ENCODE measurements around the gene SPAG9. TPM values are rescaled to one million over a fixed set of nuclear protein-coding genes. Genes with fewer than 3 reads are reported as not detected.

SPAG9 gene
- total RNA-seq, 2 donors from 2014 or later: 77.0 to 85.8 TPM

- no peak overlapping the region for H3K4me3 Mint-ChIP-seq
- peaks cover 12% of the 10 kb centered on the region for H3K4me1 Mint-ChIP-seq
- no peak for DNase-seq
- H3K36me3 Mint-ChIP-seq (ENCODE audit: low read depth): peaks cover 20% of the 10 kb centered on the region
- no peaks in the 10 kb centered on the region for H3K9me3 ChIP-seq (ENCODE audit: control insufficient read depth, low read length, poor library complexity, severe bottlenecking)
- no peak overlapping the region for H3K27ac Mint-ChIP-seq
- H3K27me3 Mint-ChIP-seq: no peaks in the 10 kb centered on the region
- ATAC-seq: no peak
Observed at GRCh38 chr17:50973557-50974494, 146.8 kb downstream of the SPAG9 start.

GRCh38 chr17:50972577-50972976 lies 148.1 kb downstream of the SPAG9 start:
- Mint-ChIP-seq H3K36me3 (ENCODE audit: low read depth) (peaks cover 12% of the 10 kb centered on the region), H3K4me3 (no peak overlapping the region), H3K4me1 (peaks cover 6% of the 10 kb centered on the region), H3K27me3 (no peaks in the 10 kb centered on the region), H3K27ac (peak overlapping the region; percentile 19)
- DNase-seq: no peak
- ATAC-seq: no peak
- H3K9me3 ChIP-seq (ENCODE audit: control insufficient read depth, low read length, poor library complexity, severe bottlenecking): no peaks in the 10 kb centered on the region

DNA sequence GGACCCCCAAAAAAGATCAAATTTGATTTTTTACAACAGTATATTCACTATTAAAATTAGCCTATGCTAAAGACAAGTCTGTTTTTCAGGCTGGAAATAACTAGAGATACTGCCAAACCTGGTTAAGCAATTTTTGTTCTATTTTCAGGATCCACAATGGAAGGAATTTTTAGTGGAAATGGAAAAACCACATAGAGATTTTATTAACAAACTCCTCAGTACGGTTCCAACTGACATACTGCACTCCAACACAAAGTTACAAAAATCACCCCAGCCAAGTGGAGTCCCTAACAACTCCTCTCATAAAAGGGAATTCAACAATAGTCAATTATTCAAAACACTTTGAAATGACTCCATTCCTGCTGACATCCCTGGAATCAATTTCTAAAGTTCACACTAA lies 152.9 kb downstream of the SPAG9 start:
- H3K4me3 Mint-ChIP-seq: no peak overlapping the region
- H3K36me3 Mint-ChIP-seq (ENCODE audit: low read depth): peaks cover 3% of the 10 kb centered on the region
- H3K27me3 Mint-ChIP-seq: no peaks in the 10 kb centered on the region
- H3K27ac Mint-ChIP-seq: peak overlapping the region; percentile 29
- no peak for DNase-seq
- no peak for ATAC-seq
- no peaks in the 10 kb centered on the region for H3K9me3 ChIP-seq (ENCODE audit: control insufficient read depth, low read length, poor library complexity, severe bottlenecking)
- H3K4me1 Mint-ChIP-seq: peaks cover 3% of the 10 kb centered on the region

GRCh38 chr17:50966163-50966666 lies 154.5 kb downstream of the SPAG9 start:
- ATAC-seq: no peak
- H3K9me3 ChIP-seq (ENCODE audit: control insufficient read depth, low read length, poor library complexity, severe bottlenecking): no peaks in the 10 kb centered on the region
- H3K27me3 Mint-ChIP-seq: no peaks in the 10 kb centered on the region

DNA sequence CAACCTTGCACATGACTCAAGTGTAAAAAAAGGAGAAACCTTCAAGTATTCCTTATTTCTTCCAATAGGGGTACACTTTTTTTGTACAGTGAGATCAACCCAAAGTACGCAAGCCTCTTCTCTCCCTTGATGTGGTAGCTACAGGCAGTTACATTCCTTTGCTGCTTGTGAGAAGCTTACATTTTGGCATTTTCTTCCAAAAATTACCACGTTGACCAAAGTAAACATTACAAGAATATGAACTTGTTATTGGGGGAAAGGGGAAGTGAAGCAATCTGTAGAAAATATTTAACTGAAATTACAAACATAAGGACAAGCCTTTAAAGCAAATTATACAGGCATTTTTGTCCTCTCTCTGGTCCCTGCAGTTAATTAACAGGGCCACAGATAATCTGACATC lies 157.5 kb downstream of the SPAG9 start:
- no peaks in the 10 kb centered on the region for H3K9me3 ChIP-seq (ENCODE audit: control insufficient read depth, low read length, poor library complexity, severe bottlenecking)
- H3K4me3 Mint-ChIP-seq: no peak overlapping the region
- H3K27me3 Mint-ChIP-seq: no peaks in the 10 kb centered on the region
- H3K27ac Mint-ChIP-seq: peak overlapping the region; percentile 11
- H3K4me1 Mint-ChIP-seq: peaks cover 3% of the 10 kb centered on the region
- DNase-seq: no peak
- no peaks in the 10 kb centered on the region for H3K36me3 Mint-ChIP-seq (ENCODE audit: low read depth)
- ATAC-seq: no peak

More at GRCh38 chr17:50966163-50966666, 154.5 kb downstream of the SPAG9 start:
- peak overlapping the region; percentile 2 for H3K27ac Mint-ChIP-seq
- H3K36me3 Mint-ChIP-seq (ENCODE audit: low read depth): peaks cover 3% of the 10 kb centered on the region
- H3K4me1 Mint-ChIP-seq: peaks cover 3% of the 10 kb centered on the region
- DNase-seq: no peak
- H3K4me3 Mint-ChIP-seq: no peak overlapping the region

DNA sequence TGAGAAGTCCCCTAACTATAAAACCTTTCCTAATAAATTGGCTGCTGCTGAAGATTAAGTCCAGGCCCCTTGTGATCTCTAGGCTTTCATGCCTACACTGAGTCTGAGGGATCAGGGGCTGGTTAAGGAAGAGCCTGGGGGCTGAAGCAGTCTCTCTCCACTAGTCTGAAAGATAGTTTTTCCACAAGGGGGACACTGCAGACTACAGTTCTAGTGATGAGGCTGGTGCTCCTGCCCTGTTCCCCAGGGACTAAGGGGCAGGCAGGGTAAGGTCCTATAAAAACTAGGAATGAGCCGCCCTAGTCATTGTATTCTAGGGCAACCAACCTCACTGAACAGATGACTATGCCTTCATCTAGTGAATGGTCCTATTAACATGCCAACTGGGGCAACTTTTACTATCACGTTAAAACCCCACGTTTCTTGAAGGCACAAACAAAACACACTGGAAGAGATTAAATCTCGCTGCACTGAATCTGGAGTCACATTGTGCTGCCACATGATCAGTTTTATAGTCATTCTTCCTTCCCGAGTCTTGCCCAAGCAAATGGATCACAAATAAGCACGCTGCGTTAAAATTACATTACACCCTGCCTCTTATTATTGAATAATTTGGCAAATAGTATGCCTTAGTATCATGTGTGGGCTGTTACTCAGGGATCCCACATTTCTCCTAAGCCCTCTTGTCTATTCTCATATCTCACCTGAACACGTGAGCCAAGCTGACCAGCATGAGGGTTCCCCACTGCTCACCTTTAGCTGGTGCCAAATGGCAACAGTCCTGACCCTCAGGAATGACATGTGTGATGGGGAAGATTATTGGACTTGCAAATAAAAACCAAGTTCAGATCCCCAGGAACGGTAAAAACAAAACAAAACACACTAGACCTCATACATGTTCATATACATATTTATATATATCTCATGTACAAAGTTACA lies 159.1 kb downstream of the SPAG9 start:
- peaks cover 5% of the 10 kb centered on the region for H3K4me1 Mint-ChIP-seq
- H3K36me3 Mint-ChIP-seq (ENCODE audit: low read depth): no peaks in the 10 kb centered on the region
- H3K27me3 Mint-ChIP-seq: no peaks in the 10 kb centered on the region
- H3K4me3 Mint-ChIP-seq: no peak overlapping the region
- DNase-seq: no peak
- no peak overlapping the region for H3K27ac Mint-ChIP-seq
- H3K9me3 ChIP-seq (ENCODE audit: control insufficient read depth, low read length, poor library complexity, severe bottlenecking): no peaks in the 10 kb centered on the region
- no peak for ATAC-seq

DNA sequence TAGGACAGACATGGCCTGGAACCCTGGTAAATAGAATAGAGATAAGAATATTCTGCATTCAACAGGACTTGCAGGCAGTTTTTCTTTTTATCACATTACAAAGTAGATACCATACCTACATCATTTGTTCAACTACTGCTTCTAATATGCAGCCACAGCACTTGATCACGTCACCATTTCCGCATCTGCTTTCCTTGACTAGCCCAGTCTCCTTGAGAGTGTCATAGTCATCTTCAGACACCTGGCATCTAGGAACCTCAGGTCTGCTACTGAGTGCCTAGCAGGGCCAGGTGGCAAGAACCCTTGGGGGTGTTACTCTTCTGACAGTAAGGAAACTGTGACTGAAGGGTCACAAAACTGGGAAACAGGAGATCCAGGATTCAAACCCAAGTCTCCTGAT lies 161.3 kb downstream of the SPAG9 start:
- no peaks in the 10 kb centered on the region for H3K9me3 ChIP-seq (ENCODE audit: control insufficient read depth, low read length, poor library complexity, severe bottlenecking)
- no peak for DNase-seq
- H3K4me3 Mint-ChIP-seq: no peak overlapping the region
- ATAC-seq: no peak
- no peaks in the 10 kb centered on the region for H3K36me3 Mint-ChIP-seq (ENCODE audit: low read depth)
- H3K27ac Mint-ChIP-seq: no peak overlapping the region
- H3K4me1 Mint-ChIP-seq: peaks cover 2% of the 10 kb centered on the region
- H3K27me3 Mint-ChIP-seq: no peaks in the 10 kb centered on the region

DNA sequence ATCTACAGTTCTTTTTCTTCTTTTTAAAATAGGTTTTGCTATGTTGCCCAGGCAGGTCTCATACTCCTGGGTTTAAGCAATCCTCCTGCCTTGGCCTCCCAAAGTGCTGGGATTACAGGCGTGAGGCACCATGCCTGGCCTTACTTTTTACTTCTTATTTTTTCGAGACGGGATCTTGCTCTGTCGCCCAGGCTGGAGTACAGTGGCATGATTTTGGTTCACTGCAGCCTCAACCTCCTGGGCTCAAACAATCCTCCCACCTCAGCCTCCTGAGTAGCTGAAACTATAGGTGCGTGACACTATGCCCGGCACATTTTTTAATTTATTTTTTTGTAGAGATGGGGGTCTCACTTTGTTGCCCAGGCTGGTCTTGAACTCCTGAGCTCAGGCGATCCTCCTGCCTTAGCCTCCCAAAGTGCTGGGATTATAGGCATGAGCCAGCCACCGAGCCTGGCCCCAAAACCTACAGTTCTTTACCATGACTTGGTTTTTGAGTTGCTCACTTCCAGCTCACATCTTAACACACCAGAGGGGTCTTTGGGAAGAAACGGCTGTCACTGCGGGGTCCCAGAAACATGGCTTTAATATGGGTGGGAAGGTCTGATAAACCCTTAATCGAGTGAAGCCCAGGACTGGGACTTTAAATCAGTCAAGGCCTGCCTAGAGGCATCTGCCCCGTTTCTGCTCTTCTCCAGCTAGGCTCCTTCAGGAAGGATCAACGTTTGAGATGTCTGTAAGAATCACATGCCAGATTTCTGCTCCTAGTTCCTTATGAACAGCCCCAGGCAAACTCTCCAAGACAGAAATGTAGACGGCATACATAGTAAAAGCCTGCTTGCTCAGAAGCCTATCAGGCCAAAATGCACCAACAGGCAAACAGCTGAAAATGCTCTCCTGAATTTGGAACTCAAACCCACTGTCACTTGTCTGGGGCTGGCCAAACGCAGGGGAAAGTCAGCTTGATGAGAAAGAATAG lies 162.8 kb downstream of the SPAG9 start:
- ATAC-seq (no peak), DNase-seq (no peak)
- Mint-ChIP-seq H3K4me3 (no peak overlapping the region), H3K27me3 (no peaks in the 10 kb centered on the region), H3K27ac (no peak overlapping the region), H3K4me1 (peaks cover 4% of the 10 kb centered on the region), H3K36me3 (ENCODE audit: low read depth) (no peaks in the 10 kb centered on the region)
- H3K9me3 ChIP-seq (ENCODE audit: control insufficient read depth, low read length, poor library complexity, severe bottlenecking): no peaks in the 10 kb centered on the region

DNA sequence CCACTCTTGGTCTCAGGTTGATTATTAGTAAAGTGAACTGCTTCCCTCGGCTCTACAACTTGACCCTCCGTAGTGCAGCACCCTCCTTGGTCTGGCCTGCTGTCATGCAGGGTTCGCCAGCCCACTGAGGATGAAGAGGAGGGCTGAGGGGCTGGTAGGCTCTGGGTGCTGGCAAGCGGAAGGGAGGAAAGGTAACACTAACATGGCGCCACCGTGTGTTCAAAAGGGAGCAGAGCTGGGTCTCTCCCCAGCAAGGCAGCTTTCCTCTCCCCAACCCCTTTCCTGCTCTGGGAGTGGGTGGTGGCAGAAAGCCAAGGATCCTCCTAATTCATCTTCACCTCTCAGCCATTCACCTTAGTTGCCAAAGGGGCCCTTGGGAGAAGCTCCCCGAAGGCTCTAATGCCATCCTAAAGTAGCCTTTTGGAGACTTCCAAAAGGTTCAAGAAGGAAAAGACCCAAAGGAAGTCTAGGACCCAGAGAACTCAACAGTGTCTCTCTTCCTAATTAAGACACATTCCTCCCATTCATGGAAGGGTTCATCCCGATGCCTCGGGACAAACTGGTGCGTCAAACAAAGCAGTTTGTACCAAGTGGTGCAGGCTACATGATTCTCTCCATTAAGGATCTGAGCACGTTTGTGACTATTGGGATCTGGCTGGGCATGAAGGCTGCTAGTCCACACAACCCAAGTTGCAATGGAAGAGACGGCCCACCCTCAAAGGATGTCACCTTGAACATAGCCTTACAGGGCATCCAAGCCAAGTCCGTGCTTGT lies 163.7 kb downstream of the SPAG9 start:
- no peaks in the 10 kb centered on the region for H3K36me3 Mint-ChIP-seq (ENCODE audit: low read depth)
- no peaks in the 10 kb centered on the region for H3K9me3 ChIP-seq (ENCODE audit: control insufficient read depth, low read length, poor library complexity, severe bottlenecking)
- peak overlapping the region; percentile 70 for H3K27ac Mint-ChIP-seq
- no peaks in the 10 kb centered on the region for H3K27me3 Mint-ChIP-seq
- ATAC-seq (peak; percentile 89), DNase-seq (peak; percentile 44 to 54 (median 48))
- no peak overlapping the region for H3K4me3 Mint-ChIP-seq
- peaks cover 4% of the 10 kb centered on the region for H3K4me1 Mint-ChIP-seq

DNA sequence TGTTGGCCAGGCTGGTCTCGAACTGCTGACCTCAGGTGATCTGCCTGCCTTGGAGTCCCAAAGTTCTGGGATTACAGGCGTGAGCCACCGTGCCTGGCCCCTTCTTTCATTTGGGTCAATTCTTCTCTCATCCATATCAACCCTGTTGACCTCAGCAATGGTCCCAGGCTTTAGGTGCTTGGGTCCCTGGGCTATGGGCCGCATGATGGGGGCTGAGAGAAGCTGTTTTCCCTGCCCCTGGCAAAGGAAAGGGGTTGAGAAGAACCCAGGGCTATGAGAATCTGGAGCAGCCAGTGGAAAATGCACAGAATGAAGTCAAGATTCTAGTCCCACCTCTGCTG lies 164.3 kb downstream of the SPAG9 start:
- H3K36me3 Mint-ChIP-seq (ENCODE audit: low read depth): no peaks in the 10 kb centered on the region
- ATAC-seq: no peak
- H3K4me3 Mint-ChIP-seq: no peak overlapping the region
- no peak for DNase-seq
- H3K27me3 Mint-ChIP-seq: no peaks in the 10 kb centered on the region
- peaks cover 4% of the 10 kb centered on the region for H3K4me1 Mint-ChIP-seq
- H3K9me3 ChIP-seq (ENCODE audit: control insufficient read depth, low read length, poor library complexity, severe bottlenecking): no peaks in the 10 kb centered on the region
- peak overlapping the region; percentile 70 for H3K27ac Mint-ChIP-seq

DNA sequence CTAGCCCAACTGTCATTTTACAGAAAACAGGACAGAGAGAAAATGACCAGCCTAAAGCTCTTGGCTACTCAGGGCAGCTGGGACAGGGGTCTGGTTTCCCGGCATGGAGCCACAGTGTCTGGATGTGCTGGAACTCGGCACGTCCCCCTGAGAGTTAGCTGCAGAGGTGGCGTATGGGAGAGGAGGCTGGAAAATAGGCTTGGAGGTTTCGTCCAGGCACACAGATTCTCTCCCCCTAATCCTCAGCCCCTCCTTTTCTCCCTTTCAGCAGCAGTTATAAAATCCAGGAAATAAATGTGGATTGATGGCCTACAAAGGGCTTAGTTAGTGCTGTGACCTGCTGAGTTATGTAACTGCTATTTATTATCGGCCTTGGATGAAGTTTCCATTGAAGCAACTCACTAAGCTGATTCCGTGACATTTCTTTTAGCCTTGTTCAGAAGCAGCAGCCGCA lies 165.0 kb downstream of the SPAG9 start:
- Mint-ChIP-seq H3K36me3 (ENCODE audit: low read depth) (no peaks in the 10 kb centered on the region), H3K27ac (no peak overlapping the region), H3K4me1 (peaks cover 6% of the 10 kb centered on the region), H3K27me3 (no peaks in the 10 kb centered on the region), H3K4me3 (no peak overlapping the region)
- no peaks in the 10 kb centered on the region for H3K9me3 ChIP-seq (ENCODE audit: control insufficient read depth, low read length, poor library complexity, severe bottlenecking)
- ATAC-seq (no peak), DNase-seq (no peak)

DNA sequence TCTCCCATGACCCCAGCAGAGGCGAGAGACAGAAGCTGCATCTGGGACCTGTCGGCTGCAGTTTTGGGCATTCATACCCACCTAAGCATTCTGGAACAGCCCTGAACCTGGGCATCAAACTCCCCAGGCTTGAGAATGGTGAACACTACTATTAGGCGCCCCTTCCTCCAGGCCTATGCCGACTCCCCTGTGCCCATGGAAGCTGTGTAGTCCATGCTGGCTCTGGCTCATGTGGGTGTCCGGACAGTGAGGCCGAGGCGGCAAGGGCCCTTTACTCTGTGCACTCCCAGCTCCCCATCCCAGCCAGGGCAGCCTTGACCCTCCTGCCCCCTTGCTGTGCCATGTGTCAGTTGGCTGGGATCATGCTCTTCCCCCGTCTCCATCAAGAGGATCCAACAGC lies 165.5 kb downstream of the SPAG9 start:
- Mint-ChIP-seq H3K4me1 (peaks cover 11% of the 10 kb centered on the region), H3K4me3 (no peak overlapping the region)

More for the DNA sequence above, 165.5 kb downstream of the SPAG9 start:
- no peaks in the 10 kb centered on the region for H3K27me3 Mint-ChIP-seq
- H3K27ac Mint-ChIP-seq: no peak overlapping the region
- ATAC-seq (no peak), DNase-seq (no peak)
- H3K36me3 Mint-ChIP-seq (ENCODE audit: low read depth): no peaks in the 10 kb centered on the region
- no peaks in the 10 kb centered on the region for H3K9me3 ChIP-seq (ENCODE audit: control insufficient read depth, low read length, poor library complexity, severe bottlenecking)
